Kidney capillary endothelial cell (primary cell): ENCODE results near the gene BCL2L13.
"Not testable (repeated sequence)": the region's sequence is repeated elsewhere in the genome, so short reads cannot be mapped to it uniquely, and the experiment has no call there.

Experiments used
- DNase-seq: peaks from one replicate; pipeline ENCODE4 v3.0.0-alpha.2; 2018; ENCODE audit warnings: low spot score

BCL2L13 gene

GRCh38 chr22:17638432-17639246, at the start of gene BCL2L13:
BCL2L13 (plus strand) TSS chr22:17638757; CDS start chr22:17655712, 16,955 bp downstream.
- peak; percentile 94 for DNase-seq

- DNase-seq: no peak
Observed at GRCh38 chr22:17589810-17590375, 48.7 kb upstream of the BCL2L13 start.

GRCh38 chr22:17590586-17590985, 48.0 kb upstream of the BCL2L13 start:
- no peak for DNase-seq

- no peak for DNase-seq
Observed at GRCh38 chr22:17592201-17592600, 46.4 kb upstream of the BCL2L13 start.

GRCh38 chr22:17596226-17596625, 42.3 kb upstream of the BCL2L13 start:
- no peak for DNase-seq

GRCh38 chr22:17597217-17597616, 41.3 kb upstream of the BCL2L13 start:
- no peak for DNase-seq

- no peak for DNase-seq
Observed at GRCh38 chr22:17598318-17598717, 40.2 kb upstream of the BCL2L13 start.

GRCh38 chr22:17601031-17601430, 37.5 kb upstream of the BCL2L13 start:
- DNase-seq: no peak

GRCh38 chr22:17603668-17604067, 34.9 kb upstream of the BCL2L13 start:
- no peak for DNase-seq

- no peak for DNase-seq
Observed at GRCh38 chr22:17606496-17606895, 32.1 kb upstream of the BCL2L13 start.

- no peak for DNase-seq
Observed at GRCh38 chr22:17607891-17608521, 30.6 kb upstream of the BCL2L13 start.

- no peak for DNase-seq
Observed at GRCh38 chr22:17612057-17612456, 26.5 kb upstream of the BCL2L13 start.

GRCh38 chr22:17613280-17613679, 25.3 kb upstream of the BCL2L13 start:
- DNase-seq: no peak

- no peak for DNase-seq
Observed at GRCh38 chr22:17627961-17628405, 10.6 kb upstream of the BCL2L13 start.

- DNase-seq: peak; percentile 93
Observed at GRCh38 chr22:17628406-17629172, 10.0 kb upstream of the BCL2L13 start, which contains the start of gene ATP6V1E1. ATP6V1E1 (minus strand) TSS chr22:17628749; CDS start chr22:17628635, 114 bp downstream.

GRCh38 chr22:17629173-17629489, 9.4 kb upstream of the BCL2L13 start:
- DNase-seq: no peak

- peak; percentile 33 for DNase-seq
Observed at GRCh38 chr22:17629641-17630040, 8.9 kb upstream of the BCL2L13 start.

GRCh38 chr22:17631076-17631565, 7.4 kb upstream of the BCL2L13 start:
- DNase-seq: no peak

GRCh38 chr22:17633217-17633997, 5.2 kb upstream of the BCL2L13 start:
- DNase-seq: no peak

- DNase-seq: no peak
Observed at GRCh38 chr22:17633998-17634323, 4.6 kb upstream of the BCL2L13 start.

GRCh38 chr22:17634696-17635095, 3.9 kb upstream of the BCL2L13 start:
- no peak for DNase-seq

- DNase-seq: not testable (repeated sequence)
Observed at GRCh38 chr22:17636850-17637249, 1.7 kb upstream of the BCL2L13 start.
